HCT116 (cell line): ENCODE results near the gene CRYGN. TPM values are rescaled to one million over a fixed set of nuclear protein-coding genes. Genes with fewer than 3 reads are reported as not detected.

Experiments used
- ATAC-seq: fragments of 200-7000 bp; cut with Tn5 transposase; 2 replicates; pipeline ENCODE4 v1.9.1; 2020; ENCODE audit warnings: mild to moderate bottlenecking, moderate library complexity
- BruUV-seq: library from RNA; stranded (reverse); fragments of 400-500 nt; replicated peaks from 2 replicates; lab custom pipeline; 2021; lab: Mats Ljungman, UMichigan
- CTCF ChIA-PET: fragments of 300-600 bp; sonication (Branson Sonifier 250); formaldehyde crosslinking; loops from one replicate; lab custom pipeline; 2021; ENCODE audit warnings: antibody characterized with exemption; lab: Charles Lee
- POLR2A ChIA-PET: fragments of 300-600, 350-600 bp; sonication (Branson Sonifier 250); formaldehyde crosslinking; loops from one replicate; lab custom pipeline; 2021; ENCODE audit warnings: antibody characterized with exemption; lab: Charles Lee
- RAD21 ChIA-PET, 2 experiments: fragments of 300-600 bp; sonication (Branson Sonifier 250); formaldehyde crosslinking; loops; one replicate each; lab custom pipeline; 2023; ENCODE audit warnings: low total read pairs in 2 of 2; ENCODE audit not compliant: uncharacterized antibody in 2 of 2, unreplicated experiment in 2 of 2, low non-redundant PET in 1 of 2; lab: Charles Lee
- DNase-seq: peaks from one replicate; pipeline ENCODE4 v3.0.0-alpha.2; 2010; ENCODE audit warnings: low read depth, low spot score
- H2AFZ ChIP-seq: fragments of 200-600 bp; shearing (Covaris generic), sonication (generic); 2 replicates; pipeline ENCODE4 v1.6.1; 2017; ENCODE audit warnings: low read depth, mixed run types, mixed read lengths, antibody characterized with exemption, low read length; ENCODE audit not compliant: poor library complexity, severe bottlenecking
- H3K27ac ChIP-seq: 2 replicates; pipeline ENCODE4 v1.5.1; 2012; ENCODE audit warnings: low read depth, low read length
- H3K27me3 ChIP-seq: fragments of 200-600 bp; sonication (generic); 2 replicates; pipeline ENCODE4 v1.6.1; 2016; ENCODE audit warnings: mixed run types, low read length, mixed read lengths; ENCODE audit not compliant: insufficient read depth
- H3K36me3 ChIP-seq, 2 experiments: fragments of 200-500 bp in 1 of 2; fragments of 200-600 bp in 1 of 2; sonication (Bioruptor generic) in 1 of 2; sonication (generic) in 1 of 2; 2 replicates each; pipeline versions ENCODE4 v1.5.1 to v1.6.1; 2014 to 2016; ENCODE audit warnings: low read length in 2 of 2, inconsistent platforms in 1 of 2, mixed read lengths in 1 of 2, mixed run types in 1 of 2; ENCODE audit not compliant: insufficient read depth in 2 of 2, control insufficient read depth in 1 of 2
- H3K4me1 ChIP-seq, 2 experiments: fragments of 200-600 bp in 1 of 2; sonication (generic) in 1 of 2; 2 replicates each; pipeline versions ENCODE4 v1.5.1 to v1.6.1; 2012 to 2017; ENCODE audit warnings: low read length in 2 of 2, inconsistent platforms in 1 of 2, mild to moderate bottlenecking in 1 of 2, mixed read lengths in 1 of 2, mixed run types in 1 of 2, moderate library complexity in 1 of 2; ENCODE audit not compliant: insufficient read depth in 2 of 2, control insufficient read depth in 1 of 2
- H3K4me2 ChIP-seq: fragments of 200-600 bp; sonication (generic); 2 replicates; pipeline ENCODE4 v1.6.1; 2017; ENCODE audit warnings: mixed run types, low read length, mixed read lengths
- H3K4me3 ChIP-seq, 2 experiments: fragments of 200-600 bp in 1 of 2; sonication (generic) in 1 of 2; replicated peaks in 1 of 2; 2 replicates each; pipeline ENCODE4 v1.5.1; 2011 to 2016; ENCODE audit warnings: low read length in 2 of 2, control low read depth in 1 of 2, low read depth in 1 of 2, mild to moderate bottlenecking in 1 of 2, mixed read lengths in 1 of 2, mixed run types in 1 of 2
- H3K79me2 ChIP-seq: fragments of 200-600 bp; sonication (generic); 2 replicates; pipeline ENCODE4 v1.6.1; 2017; ENCODE audit warnings: mild to moderate bottlenecking, mixed run types, low read length, moderate library complexity, mixed read lengths; ENCODE audit not compliant: insufficient read depth
- H3K9ac ChIP-seq: fragments of 200-600 bp; sonication (generic); 2 replicates; pipeline ENCODE4 v1.6.1; 2016; ENCODE audit warnings: low read length, mixed read lengths
- H3K9me2 ChIP-seq: fragments of 200-600 bp; sonication (generic), shearing (Covaris generic); 2 replicates; pipeline ENCODE4 v1.6.1; 2017; ENCODE audit warnings: mixed run types, mild to moderate bottlenecking, moderate library complexity; ENCODE audit not compliant: insufficient read depth
- H3K9me3 ChIP-seq, 2 experiments: fragments of 200-500 bp in 1 of 2; fragments of 200-600 bp in 1 of 2; sonication (Bioruptor generic) in 1 of 2; sonication (generic) in 1 of 2; 2 replicates each; pipeline ENCODE4 v1.6.1; 2014 to 2017; ENCODE audit warnings: low read length in 2 of 2, mixed read lengths in 2 of 2, inconsistent platforms in 1 of 2, low read depth in 1 of 2, mild to moderate bottlenecking in 1 of 2, mixed run types in 1 of 2, moderate library complexity in 1 of 2; ENCODE audit not compliant: control insufficient read depth in 1 of 2, insufficient read depth in 1 of 2
- H4K20me1 ChIP-seq: fragments of 200-600 bp; sonication (generic), shearing (Covaris generic); 2 replicates; pipeline ENCODE4 v1.6.1; 2017; ENCODE audit warnings: mixed run types, mild to moderate bottlenecking, moderate library complexity; ENCODE audit not compliant: insufficient read depth
- CBX3 ChIP-seq: IDR thresholded peaks from 2 replicates; pipeline ENCODE4 v1.6.1; 2012; ENCODE audit warnings: low read depth
- CEBPB ChIP-seq: IDR thresholded peaks from 2 replicates; pipeline ENCODE4 v1.6.1; 2012; ENCODE audit warnings: low read depth
- ELF1 ChIP-seq: IDR thresholded peaks from 2 replicates; pipeline ENCODE4 v1.6.1; 2012; ENCODE audit warnings: low read depth, borderline replicate concordance
- EZH2 ChIP-seq: fragments of 200-600 bp; sonication (generic); IDR thresholded peaks from 2 replicates; pipeline ENCODE4 v1.6.1; 2017; ENCODE audit warnings: antibody characterized with exemption, mixed run types
- EZH2phosphoT487 ChIP-seq: fragments of 200-600 bp; IDR thresholded peaks from 2 replicates; pipeline ENCODE4 v1.6.1; 2018; ENCODE audit warnings: antibody characterized with exemption, borderline replicate concordance
- MAX ChIP-seq: IDR thresholded peaks from 2 replicates; pipeline ENCODE4 v1.6.1; 2012
- POLR2AphosphoS5 ChIP-seq: IDR thresholded peaks from 2 replicates; pipeline ENCODE4 v1.6.1; 2011; ENCODE audit warnings: mild to moderate bottlenecking, low read depth, low read length, moderate library complexity
- RAD21 ChIP-seq: IDR thresholded peaks from 2 replicates; pipeline ENCODE4 v1.6.1; 2012; ENCODE audit warnings: low read depth, mild to moderate bottlenecking
- SP1 ChIP-seq: IDR thresholded peaks from 2 replicates; pipeline ENCODE4 v1.6.1; 2012; ENCODE audit warnings: low read depth
- SRF ChIP-seq: IDR thresholded peaks from 2 replicates; pipeline ENCODE4 v1.6.1; 2012; ENCODE audit warnings: low read depth
- YY1 ChIP-seq: IDR thresholded peaks from 2 replicates; pipeline ENCODE4 v1.6.1; 2011; ENCODE audit warnings: low read length, low read depth, moderate library complexity, mild to moderate bottlenecking; ENCODE audit not compliant: insufficient replicate concordance; ENCODE audit errors: extremely low read depth
- ZFX ChIP-seq: fragments of 450-650 bp; IDR thresholded peaks from 2 replicates; pipeline ENCODE4 v1.6.1; 2017
- intact Hi-C: fragments of 100-400 bp; cut with micrococcal nuclease; formaldehyde crosslinking; loops from 2 replicates; pipeline ENCODE4 v1.10.0; 2022
- total RNA-seq: library from RNA; stranded (reverse); gene quantifications from one replicate; pipeline ENCODE4 v1.2.1, GENCODE V29; 2021; ENCODE audit not compliant: unreplicated experiment
- TF ChIP-seq, protein P1 (sequence below): IDR thresholded peaks from 2 replicates; pipeline ENCODE4 v1.6.1; 2012
- TF ChIP-seq, protein P2 (sequence below): IDR thresholded peaks from 2 replicates; pipeline ENCODE4 v1.6.1; 2012; ENCODE audit warnings: low read depth

CRYGN gene
- total RNA-seq, 1 experiment from 2014 or later = not detected

- no peak overlapping the region for H3K4me3 ChIP-seq
- H4K20me1 ChIP-seq = no peaks in the 10 kb centered on the region
- intact Hi-C loops = no loop called here
- no peaks in the 10 kb centered on the region for H3K27me3 ChIP-seq
- H3K4me2 ChIP-seq = no peak overlapping the region
- ChIA-PET RAD21 (no interaction called here), POLR2A (no interaction called here), CTCF (no interaction called here)
- no peak overlapping the region for H3K27ac ChIP-seq
- no peaks in the 10 kb centered on the region for H3K79me2 ChIP-seq
- no peak for TF ChIP-seq EZH2
- no peak for TF ChIP-seq ZFX
- TF ChIP-seq, protein P1, sequence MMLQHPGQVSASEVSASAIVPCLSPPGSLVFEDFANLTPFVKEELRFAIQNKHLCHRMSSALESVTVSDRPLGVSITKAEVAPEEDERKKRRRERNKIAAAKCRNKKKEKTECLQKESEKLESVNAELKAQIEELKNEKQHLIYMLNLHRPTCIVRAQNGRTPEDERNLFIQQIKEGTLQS = no peak
- no peak for TF ChIP-seq EZH2phosphoT487
- TF ChIP-seq RAD21 = no peak
- TF ChIP-seq CEBPB = no peak
- TF ChIP-seq CBX3 = no peak
- no peak for TF ChIP-seq YY1
- TF ChIP-seq MAX = no peak
- TF ChIP-seq SRF = no peak
- TF ChIP-seq SP1 = no peak
- no peak for TF ChIP-seq ELF1
- TF ChIP-seq, protein P2, sequence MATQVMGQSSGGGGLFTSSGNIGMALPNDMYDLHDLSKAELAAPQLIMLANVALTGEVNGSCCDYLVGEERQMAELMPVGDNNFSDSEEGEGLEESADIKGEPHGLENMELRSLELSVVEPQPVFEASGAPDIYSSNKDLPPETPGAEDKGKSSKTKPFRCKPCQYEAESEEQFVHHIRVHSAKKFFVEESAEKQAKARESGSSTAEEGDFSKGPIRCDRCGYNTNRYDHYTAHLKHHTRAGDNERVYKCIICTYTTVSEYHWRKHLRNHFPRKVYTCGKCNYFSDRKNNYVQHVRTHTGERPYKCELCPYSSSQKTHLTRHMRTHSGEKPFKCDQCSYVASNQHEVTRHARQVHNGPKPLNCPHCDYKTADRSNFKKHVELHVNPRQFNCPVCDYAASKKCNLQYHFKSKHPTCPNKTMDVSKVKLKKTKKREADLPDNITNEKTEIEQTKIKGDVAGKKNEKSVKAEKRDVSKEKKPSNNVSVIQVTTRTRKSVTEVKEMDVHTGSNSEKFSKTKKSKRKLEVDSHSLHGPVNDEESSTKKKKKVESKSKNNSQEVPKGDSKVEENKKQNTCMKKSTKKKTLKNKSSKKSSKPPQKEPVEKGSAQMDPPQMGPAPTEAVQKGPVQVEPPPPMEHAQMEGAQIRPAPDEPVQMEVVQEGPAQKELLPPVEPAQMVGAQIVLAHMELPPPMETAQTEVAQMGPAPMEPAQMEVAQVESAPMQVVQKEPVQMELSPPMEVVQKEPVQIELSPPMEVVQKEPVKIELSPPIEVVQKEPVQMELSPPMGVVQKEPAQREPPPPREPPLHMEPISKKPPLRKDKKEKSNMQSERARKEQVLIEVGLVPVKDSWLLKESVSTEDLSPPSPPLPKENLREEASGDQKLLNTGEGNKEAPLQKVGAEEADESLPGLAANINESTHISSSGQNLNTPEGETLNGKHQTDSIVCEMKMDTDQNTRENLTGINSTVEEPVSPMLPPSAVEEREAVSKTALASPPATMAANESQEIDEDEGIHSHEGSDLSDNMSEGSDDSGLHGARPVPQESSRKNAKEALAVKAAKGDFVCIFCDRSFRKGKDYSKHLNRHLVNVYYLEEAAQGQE = no peak
- TF ChIP-seq POLR2AphosphoS5 = no peak
- no peak overlapping the region for H3K9ac ChIP-seq
- DNase-seq = no peak
- BruUV-seq = no TSS peak
- no peaks in the 10 kb centered on the region for H3K36me3 ChIP-seq
- H3K9me3 ChIP-seq = no peaks in the 10 kb centered on the region
- ATAC-seq = no peak
- H2AFZ ChIP-seq = no peak overlapping the region
- peaks cover 7 to 14% of the 10 kb centered on the region in 2 experiments; a peak in 3 of 4 replicates for H3K4me1 ChIP-seq
- H3K9me2 ChIP-seq = no peaks in the 10 kb centered on the region
Measured at GRCh38 chr7:151388430-151388829, 51.5 kb downstream of the CRYGN start.
